Measurements from ENCODE around the gene NHS.

- no peak for TF ChIP-seq EZH2 (IDR thresholded peaks at IDR 0.05; ENCODE audit: borderline replicate concordance, low read length)
- no peak for TF ChIP-seq CTCF (IDR thresholded peaks at IDR 0.05; ENCODE audit: low read length)
Observed at GRCh38 chrX:17632942-17633341, 257.9 kb downstream of the NHS start.

Measured in OCI-LY1 (cell line).